ENCODE data around the gene CCDC127.

- TF ChIP-seq CTCF (IDR thresholded peaks at IDR 0.05) (no peak), POLR2A (IDR thresholded peaks at IDR 0.05) (no peak)
These were observed 14.6 kb downstream of the CCDC127 start for GRCh38 chr5:203246-203930.
